GDM1 (cell line): ENCODE data around the gene VASH1.

Experiments used
- DNase-seq: peaks from one replicate; lab custom pipeline; 2025; lab: John Stamatoyannopoulos, UW

The VASH1 gene

DNA sequence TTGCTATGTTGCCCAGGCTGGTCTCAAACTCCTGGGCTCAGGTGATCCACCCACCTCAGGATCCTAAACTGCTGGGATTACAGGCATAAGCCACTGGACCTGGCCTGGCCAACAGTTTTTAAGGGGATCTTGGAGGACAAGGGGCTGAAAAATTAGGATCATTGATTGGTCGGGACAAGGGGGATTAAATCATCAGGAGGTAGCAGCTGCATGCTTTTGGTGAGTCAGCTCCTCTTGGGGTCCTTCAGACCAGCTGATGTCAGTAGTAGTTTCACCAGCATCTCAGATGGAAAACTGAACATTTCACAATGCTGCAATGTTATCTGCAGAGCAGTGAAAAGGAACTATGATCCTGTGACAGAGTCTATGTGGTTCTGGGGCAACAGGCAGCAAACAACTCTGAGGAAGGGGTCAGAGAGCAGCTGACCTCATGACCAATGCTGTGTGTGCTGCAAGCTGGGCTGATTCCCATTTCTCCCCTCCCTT, 71.3 kb downstream of the VASH1 start:
- DNase-seq: no peak
